ENCODE measurements around the gene ADM5. TPM values are rescaled to one million over a fixed set of nuclear protein-coding genes. Genes with fewer than 3 reads are reported as not detected.
A peak's percentile ranks its signal among the peaks of the same experiment; 100 is the strongest.

Gene ADM5
- total RNA-seq, 1 donor from 2014 or later: 3.2 TPM

DNA sequence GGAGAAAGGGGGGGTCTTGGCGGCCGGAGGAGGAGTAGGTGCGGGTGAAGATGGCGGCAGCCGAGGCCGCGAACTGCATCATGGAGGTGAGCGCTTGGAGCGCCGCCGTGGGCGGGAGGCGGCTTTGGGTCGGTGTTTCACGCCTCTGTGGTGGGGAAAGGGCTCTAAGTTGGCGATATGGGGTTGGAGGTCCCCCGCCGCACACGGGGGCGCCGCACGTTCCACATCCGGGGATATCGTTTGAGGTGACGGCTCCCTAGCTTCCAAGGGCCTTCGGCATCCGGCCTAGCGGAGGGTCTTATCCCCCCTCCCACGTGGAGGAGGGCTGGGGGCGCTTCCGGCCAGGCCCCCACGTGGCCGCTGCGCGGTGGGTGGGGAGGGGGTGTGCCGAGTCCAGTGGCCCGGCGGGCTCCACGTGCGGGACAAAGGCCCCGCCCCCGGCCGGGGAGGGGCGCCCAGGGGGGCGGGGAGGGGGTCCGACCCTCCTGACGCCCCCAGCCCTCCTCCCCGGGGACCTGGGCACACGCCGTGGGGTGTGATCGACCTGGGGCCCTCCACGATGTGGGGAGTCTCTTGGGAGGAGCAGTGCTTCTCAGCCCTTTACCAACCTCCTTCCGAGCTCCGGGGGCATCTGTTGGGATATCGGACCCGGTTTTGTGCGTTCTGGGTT is 12.0 kb upstream of the ADM5 start, which contains the start of gene PRMT1:
Gene PRMT1 (plus strand): TSS at position 41 of the 670 bp plus-strand sequence. CDS start 10 bp downstream, at position 51.
- Mint-ChIP-seq H3K4me3 (ENCODE audit: unreplicated experiment) (peak within 1 kb of the TSS; percentile 99), H3K36me3 (ENCODE audit: unreplicated experiment) (no peaks in the 10 kb centered on the region), H3K9me3 (ENCODE audit: unreplicated experiment) (peaks cover 7% of the 10 kb centered on the region), H3K27ac (ENCODE audit: unreplicated experiment) (peak within 1 kb of the TSS; percentile 100), H3K4me1 (ENCODE audit: low read depth, unreplicated experiment) (peaks cover 12% of the 10 kb centered on the region), H3K27me3 (ENCODE audit: unreplicated experiment) (peaks cover 6% of the 10 kb centered on the region)
- DNase-seq: peak; percentile 76
- TF ChIP-seq CTCF (IDR thresholded peaks at IDR 0.05; ENCODE audit: partially characterized antibody, unreplicated experiment): no peak

DNA sequence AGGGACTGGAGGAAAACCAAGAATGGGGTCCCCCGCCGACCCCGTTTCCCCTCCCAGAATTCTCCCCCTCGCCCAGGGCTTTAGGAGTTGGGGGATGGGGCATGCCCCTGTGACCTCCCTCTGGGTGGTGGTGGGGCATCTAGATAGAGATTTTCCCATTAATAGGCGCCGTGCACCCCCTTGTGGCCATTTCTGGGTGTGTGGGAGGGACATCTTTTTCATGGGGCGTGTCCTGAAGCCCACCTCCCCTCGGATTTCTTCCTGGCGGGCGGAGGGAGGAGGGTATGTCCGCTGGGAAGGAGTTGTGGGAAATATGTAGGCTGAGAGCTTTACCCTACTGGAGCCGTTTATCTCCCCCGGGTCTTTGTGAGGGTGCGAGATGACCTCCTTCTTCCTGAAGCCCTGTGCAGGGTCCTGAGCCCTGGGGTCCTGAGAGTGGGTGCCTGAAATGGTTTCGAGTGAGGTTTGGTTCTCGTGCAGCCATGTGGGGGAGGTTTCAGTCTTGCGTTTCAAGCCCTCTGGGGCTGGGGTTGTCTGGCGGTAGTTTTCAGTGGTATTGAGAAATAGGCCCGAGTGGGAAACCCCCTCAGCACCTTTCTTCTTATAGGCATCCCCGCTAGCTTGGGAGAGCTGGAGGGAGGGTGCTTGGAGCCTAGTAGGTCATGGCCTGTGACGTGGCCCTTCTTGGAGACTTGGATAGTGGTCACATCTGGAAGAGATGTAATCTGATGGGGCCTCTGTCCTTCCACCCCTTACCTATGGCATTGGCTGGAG is 11.3 kb upstream of the ADM5 start:
- peaks cover 6% of the 10 kb centered on the region for H3K27me3 Mint-ChIP-seq (ENCODE audit: unreplicated experiment)
- peak; percentile 85 for TF ChIP-seq CTCF (IDR thresholded peaks at IDR 0.05; ENCODE audit: partially characterized antibody, unreplicated experiment)
- H3K4me1 Mint-ChIP-seq (ENCODE audit: low read depth, unreplicated experiment): peaks cover 12% of the 10 kb centered on the region
- peak overlapping the region; percentile 87 for H3K4me3 Mint-ChIP-seq (ENCODE audit: unreplicated experiment)
- H3K9me3 Mint-ChIP-seq (ENCODE audit: unreplicated experiment): peaks cover 7% of the 10 kb centered on the region
- H3K27ac Mint-ChIP-seq (ENCODE audit: unreplicated experiment): peak overlapping the region; percentile 73
- no peaks in the 10 kb centered on the region for H3K36me3 Mint-ChIP-seq (ENCODE audit: unreplicated experiment)
- peak; percentile 95 for DNase-seq

DNA sequence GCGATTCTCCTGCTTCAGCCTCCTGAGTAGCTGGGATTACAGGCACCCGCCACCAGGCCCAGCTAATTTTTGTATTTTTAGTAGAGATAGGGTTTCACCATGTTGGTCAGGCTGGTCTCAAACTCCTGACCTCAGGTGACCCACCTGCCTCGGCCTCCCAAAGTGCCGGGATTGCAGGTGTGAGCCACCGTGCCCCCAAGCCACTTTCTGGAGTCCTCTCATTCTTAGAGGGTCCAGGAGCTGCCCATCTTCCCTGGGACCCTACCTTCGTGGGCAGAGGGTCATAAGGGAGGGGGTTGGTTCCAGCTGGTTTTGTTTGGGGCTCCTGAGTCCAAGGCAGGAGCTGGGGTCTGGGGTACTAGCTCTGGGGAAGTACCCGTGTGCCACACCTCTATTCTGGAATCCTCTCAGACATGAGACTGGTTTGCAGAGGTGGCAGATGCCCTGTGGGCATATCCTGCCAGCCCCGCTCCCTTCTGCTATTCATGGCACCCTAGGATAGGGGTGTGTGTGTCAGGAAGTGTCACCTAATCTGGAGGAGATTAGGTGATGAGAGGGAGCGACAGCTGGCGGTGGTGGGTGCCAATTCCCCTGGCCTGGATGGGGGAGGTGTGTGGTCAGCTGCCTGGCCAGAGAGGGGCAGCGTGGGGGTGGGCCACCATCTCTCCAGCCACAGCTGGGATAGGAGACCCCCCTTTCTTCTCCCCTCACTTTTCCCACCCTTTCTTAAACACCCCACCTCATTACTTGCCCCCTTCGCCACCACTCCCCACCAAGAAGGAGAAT is 10.2 kb upstream of the ADM5 start:
- Mint-ChIP-seq H3K4me1 (ENCODE audit: low read depth, unreplicated experiment) (peaks cover 12% of the 10 kb centered on the region), H3K36me3 (ENCODE audit: unreplicated experiment) (no peaks in the 10 kb centered on the region), H3K27ac (ENCODE audit: unreplicated experiment) (no peak overlapping the region), H3K9me3 (ENCODE audit: unreplicated experiment) (peaks cover 4% of the 10 kb centered on the region), H3K4me3 (ENCODE audit: unreplicated experiment) (peak overlapping the region; percentile 71), H3K27me3 (ENCODE audit: unreplicated experiment) (peaks cover 6% of the 10 kb centered on the region)
- no peak for DNase-seq
- no peak for TF ChIP-seq CTCF (IDR thresholded peaks at IDR 0.05; ENCODE audit: partially characterized antibody, unreplicated experiment)

DNA sequence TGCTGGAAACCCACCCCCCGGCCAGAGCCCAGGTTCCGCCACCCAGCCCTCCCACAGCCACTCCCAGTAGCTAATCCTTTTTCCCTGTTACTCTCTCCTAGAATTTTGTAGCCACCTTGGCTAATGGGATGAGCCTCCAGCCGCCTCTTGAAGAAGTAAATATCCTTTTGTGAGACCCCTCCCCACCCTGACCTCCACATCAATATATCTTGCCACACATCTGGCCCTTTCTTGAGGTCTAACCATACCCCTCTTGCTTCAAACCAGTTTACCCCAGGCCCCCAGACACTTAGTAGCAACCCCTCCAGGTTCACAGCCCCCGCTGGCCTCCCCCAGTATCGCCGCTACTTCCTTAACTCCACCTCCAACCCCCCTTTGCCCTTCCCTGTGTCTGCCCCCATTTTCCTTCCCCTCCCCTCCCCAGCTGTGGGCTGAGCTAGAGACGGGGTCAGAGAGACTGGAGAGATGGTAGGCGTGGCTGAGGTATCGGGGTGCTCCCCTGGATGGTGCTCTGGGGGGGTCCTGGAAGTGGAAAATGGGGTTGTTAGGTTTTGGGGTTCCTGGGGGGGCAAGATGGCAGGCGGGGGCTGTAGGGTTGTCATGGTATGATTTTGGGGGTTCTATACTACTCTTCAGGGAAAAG is 9.5 kb upstream of the ADM5 start:
- peaks cover 6% of the 10 kb centered on the region for H3K27me3 Mint-ChIP-seq (ENCODE audit: unreplicated experiment)
- H3K4me1 Mint-ChIP-seq (ENCODE audit: low read depth, unreplicated experiment): peaks cover 12% of the 10 kb centered on the region
- H3K27ac Mint-ChIP-seq (ENCODE audit: unreplicated experiment): peak overlapping the region; percentile 76
- H3K36me3 Mint-ChIP-seq (ENCODE audit: unreplicated experiment): no peaks in the 10 kb centered on the region
- TF ChIP-seq CTCF (IDR thresholded peaks at IDR 0.05; ENCODE audit: partially characterized antibody, unreplicated experiment): no peak
- no peak for DNase-seq
- H3K4me3 Mint-ChIP-seq (ENCODE audit: unreplicated experiment): peak overlapping the region; percentile 71
- peaks cover 4% of the 10 kb centered on the region for H3K9me3 Mint-ChIP-seq (ENCODE audit: unreplicated experiment)
